ENCODE measurements around the gene SLC4A2.

SLC4A2 gene

DNA sequence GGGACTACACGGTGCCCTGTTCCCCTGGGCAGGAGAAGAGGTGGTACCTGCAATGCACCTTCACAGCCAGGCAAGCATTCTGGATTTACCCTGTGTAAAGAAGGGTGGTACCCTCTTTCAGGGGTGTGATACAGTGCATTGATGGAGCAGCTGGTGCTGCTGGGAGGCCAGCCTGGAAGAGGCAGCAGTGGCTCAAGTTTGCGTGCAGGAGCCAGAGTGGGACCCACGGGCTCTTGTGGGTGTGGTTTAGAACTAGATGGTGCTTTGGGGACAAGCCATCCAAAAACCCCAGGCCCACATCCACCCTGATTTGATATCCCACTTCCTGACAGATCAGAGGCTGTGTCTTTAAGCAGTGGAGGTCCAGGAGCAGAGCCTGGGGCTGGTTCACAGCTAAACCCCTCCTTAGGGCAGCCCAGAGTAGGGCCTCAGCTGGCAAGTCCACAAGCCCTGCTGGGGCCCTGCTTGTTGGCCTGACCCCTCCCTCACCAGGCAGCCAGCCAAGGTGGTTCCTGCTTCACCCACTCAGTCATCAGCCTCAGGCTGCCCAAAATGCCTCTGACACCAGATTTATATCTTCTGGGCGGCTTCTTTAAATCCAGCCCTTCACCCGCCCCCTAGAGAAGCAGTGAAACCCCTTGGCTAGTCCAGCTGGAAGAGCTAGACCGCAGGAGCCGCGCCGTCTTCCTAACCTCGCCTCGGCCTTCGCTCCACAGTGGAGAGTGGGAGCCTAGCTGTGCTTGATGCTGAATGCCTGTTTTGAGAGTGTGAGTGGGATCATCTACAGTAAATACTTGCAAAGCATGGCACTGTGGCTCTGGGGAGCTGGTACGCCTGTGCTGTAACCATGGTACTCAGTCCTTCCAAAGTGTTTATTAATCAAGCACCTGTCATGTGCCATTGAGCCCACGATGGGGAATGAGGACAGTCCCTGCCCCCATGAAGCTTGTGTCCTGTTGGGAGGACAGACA lies 12.5 kb upstream of the SLC4A2 start:
- DNase-seq: peak; percentile 10

- no peak for DNase-seq
Observed at GRCh38 chr7:151047976-151048815, 11.2 kb upstream of the SLC4A2 start, which contains the start of gene ASIC3. Gene ASIC3 (plus strand): TSS chr7:151048531. CDS start chr7:151048886, 355 bp downstream.

- DNase-seq: no peak
Observed at GRCh38 chr7:151048911-151049463, 10.4 kb upstream of the SLC4A2 start.

- DNase-seq: no peak
Observed at GRCh38 chr7:151051108-151051507, 8.3 kb upstream of the SLC4A2 start.

DNA sequence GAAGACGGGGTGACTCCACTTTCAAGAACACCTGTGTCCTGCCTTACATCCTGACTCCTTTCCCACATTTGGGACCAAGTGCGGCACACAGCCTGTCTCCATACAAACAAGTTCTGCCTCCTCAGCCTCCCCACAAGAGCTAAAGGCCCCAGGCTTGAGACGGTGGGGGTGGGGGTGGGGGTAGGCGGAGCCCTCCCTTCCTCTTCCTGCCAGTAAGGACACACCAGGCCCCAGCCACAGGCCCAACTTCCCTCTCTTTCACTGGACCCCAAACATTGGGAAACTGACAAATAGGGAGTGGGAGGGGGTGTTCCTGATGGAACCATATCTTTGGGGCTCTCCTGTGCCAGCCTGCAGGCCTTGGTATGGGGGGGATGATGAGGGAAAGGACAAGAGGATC lies 6.3 kb upstream of the SLC4A2 start:
- no peak for DNase-seq

GRCh38 chr7:151053751-151054150 lies 5.6 kb upstream of the SLC4A2 start:
- no peak for DNase-seq

GRCh38 chr7:151056283-151056665 lies 3.1 kb upstream of the SLC4A2 start:
- DNase-seq: no peak

DNA sequence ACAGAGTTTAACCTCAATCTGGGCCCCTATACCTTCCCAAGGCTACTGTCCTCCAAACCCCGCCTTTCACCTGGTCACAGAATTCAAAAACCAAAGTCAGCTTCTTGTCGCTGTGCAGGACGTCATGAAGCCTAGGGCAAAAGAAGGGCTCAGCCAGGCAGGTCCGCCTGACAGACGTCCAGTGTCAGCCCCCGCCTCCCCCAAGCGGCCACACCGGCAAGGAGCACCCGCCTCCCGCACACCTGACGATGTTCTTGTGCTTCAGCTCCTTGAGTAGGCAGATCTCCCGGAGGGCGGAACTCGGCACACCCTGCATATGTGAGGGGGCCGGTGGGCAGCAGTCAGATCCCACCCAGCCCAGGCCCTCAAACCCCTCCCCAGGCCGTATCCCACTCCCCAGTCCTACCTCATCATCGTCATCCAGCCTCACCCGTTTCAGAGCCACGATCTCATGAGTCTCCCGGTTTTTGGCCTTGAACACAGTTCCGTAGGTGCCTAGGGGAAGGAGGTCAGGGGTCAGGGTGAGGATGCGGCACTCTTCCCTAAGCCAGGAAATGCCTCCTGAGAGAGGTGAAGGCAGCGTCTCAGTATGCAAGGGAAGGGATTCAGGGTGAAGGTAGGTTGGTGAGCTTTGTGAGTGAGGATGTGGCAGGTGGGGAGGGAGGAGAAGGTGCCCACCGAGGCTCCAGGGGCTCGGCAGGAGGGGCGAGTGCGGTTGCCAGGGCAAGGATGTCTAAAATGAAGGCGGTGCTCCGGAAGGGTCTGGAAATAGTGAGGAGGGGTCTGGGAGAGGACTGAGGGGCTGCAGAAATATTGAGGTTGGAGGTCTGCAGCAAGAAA lies 2.5 kb upstream of the SLC4A2 start:
- DNase-seq: no peak

GRCh38 chr7:151057506-151057988 lies 1.8 kb upstream of the SLC4A2 start, which contains the start of gene CDK5:
Gene CDK5 (minus strand): TSS chr7:151057897. CDS start chr7:151057848, 49 bp downstream.
- no peak for DNase-seq

DNA sequence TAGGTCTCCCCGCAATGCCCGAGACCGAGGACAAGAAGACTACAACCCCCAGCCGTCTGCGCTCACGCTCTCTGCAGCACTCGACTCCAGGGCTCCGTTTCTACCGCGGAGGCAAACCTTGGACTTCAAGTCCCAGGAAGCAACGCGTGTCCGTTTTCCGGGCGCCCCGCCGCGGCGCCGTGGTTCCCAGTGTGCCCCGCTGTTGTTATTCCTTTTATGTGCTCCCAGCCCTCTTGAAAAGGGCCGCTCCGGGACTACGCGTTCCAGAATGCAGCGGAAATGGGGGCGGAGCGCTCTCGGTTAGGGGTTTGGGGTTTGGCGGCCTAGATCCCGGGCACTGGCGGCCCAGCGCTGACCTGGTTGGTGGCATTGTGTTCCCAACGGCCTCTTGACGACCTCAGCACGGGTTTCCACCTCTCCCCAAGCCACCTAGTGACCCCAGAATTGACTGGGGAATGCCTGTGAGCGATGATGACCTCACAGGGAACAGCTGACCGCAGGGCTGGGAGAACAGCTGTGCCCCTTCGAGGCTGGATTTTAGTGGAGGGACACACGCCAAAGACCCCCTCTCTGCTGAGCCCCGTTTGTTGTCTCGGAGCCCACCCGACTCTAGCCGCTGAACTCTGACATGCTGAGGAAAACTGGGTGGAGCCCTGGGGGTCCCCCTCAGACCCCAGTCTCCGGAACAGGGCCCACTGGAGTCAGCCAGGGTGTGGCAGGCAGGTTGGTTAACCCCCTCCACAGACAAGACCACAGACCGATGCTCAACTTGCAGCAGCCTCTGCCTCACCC lies 1.2 kb upstream of the SLC4A2 start:
- peak; percentile 99 for DNase-seq

GRCh38 chr7:151058781-151059366 lies 515 bp upstream of the SLC4A2 start:
- DNase-seq: no peak

- no peak for DNase-seq
Observed at GRCh38 chr7:151060113-151060415, 675 bp downstream of the SLC4A2 start.

DNA sequence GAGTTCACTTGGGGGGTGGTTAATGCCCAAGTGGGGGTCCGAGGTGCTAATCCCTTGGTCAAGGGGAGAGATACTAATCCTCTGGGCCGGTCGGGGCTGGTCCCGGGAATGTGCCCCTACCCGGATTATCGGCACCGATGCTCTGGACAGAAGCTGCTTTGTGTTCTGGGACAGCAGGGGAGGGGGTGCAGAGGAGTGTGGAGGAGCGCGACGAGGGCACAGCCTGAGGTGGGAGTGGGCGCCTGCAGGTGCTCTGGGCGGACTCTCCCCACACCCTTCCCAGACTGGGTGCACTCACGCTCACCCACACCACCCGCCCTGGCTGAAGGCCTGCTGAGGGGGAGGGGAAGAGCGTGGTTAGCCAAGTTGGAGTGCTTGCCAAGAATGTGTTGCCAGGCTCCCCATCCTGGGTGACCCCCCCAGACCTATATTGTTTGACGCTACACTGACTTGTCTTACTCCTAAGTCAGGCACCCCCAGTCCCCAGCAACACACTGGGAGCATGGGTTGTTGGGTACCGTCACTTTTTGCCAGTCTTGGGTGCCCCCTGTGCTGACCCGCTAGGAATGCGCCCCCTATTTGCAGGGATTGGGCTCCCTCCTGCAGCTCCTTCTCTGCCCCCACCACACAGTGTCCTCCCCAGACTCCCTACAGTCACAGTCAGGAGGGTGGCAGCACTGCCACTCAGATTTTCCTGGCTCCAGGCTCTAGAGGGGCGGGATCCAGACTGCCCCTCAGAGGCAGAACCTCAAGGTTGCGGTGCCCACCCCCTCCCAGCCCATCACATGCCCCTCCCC lies 1.2 kb downstream of the SLC4A2 start:
- no peak for DNase-seq

DNA sequence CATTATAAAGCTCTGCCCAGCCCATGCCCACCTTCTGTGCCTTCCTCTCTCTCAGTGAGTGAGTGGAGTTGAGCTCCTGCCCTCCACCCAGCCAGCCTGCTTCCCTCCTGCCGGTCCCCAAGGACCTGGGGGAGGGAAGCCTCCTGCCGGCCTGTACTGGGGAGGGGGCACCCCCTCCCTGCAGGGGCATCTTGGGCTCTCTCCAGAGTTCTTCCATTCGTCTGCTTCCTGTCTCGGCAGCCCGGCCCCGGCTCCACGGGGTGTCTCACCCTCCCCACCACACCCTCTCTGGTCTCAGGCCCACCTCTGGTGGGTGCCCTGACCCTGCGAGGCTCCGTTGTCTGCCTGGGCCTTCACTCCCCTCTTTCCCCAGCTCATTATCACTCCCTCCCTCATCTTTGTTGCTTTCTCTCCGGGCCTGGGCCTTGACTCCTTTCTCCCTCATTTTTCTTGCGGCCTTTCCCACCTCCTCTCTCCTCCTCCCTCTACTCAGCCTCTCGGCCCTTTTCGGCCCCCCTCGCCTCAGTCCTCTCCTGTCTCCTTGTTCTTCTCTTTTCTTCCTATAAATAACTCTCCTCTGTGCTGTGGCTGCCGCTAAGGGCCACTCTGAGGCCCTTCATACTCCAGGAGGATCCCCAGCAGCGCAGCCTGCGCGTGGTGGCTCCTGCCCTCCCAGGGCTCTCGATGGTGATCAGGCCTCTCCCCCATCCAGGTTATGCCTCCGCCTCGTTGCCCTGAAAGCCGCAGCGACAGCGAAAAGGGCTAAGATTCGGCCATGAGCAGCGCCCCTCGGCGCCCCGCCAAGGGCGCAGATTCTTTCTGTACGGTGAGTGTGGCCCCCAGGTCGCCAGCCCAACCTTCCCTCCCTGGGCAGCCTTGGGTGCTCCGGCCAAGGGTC lies 2.1 kb downstream of the SLC4A2 start:
- DNase-seq: no peak

DNA sequence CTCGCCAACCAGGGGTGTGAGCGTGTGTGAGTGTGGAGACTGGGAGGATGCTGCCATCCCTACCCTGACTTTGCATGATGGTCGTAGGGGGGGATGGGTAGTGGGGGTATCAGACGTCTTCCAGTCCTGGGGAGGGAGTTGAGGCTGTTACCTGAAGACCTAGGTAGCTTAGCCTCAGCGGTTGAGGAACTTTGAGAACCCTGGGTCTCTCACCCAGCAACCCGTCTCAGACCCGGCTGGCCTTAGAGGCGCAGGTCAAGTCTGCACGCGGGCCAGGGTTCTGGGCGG lies 2.7 kb downstream of the SLC4A2 start:
- DNase-seq: no peak

DNA sequence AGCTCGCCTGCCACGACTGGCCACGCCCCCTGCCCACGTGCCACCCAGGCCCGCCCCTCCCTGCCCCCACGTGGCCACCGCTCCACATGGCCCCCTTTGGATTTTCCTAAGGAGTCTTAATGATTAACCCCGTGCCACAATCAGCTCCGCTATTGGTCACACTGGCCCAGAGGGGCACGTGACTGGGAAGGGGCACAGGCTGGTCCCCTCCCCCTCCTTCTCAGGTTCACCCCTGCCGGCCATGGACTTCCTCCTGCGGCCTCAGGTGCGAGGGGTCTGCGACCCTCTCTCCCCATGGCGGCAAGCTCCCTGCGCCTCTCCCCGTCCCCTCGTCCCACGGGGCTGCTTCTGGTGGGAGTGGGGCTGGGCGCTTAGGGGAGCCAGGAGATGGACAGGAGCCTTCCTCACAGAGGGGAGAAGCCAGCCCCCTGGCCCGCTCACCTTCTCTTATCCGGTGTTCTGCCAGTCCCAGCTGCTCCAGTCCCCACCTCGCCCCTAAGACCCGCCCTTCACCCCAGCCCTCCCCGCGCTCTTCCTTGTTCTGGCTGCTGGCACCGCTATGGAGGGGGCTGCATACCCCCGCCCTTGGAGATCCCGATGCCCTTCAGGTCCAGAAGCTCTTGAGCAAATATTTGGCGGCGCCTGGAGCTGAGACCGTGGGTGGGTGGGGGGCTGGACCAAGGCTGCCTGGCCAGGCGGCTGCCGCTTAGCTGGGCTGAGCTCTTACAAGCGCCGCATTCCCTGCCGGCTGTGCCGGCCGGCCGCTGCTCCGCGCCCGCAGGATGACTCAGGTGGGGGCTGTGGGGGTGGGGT lies 3.2 kb downstream of the SLC4A2 start:
- DNase-seq: no peak

- DNase-seq: no peak
Observed at GRCh38 chr7:151063212-151063561, 3.8 kb downstream of the SLC4A2 start.

GRCh38 chr7:151064454-151064853 lies 5.1 kb downstream of the SLC4A2 start:
- DNase-seq: no peak

- no peak for DNase-seq
Observed at GRCh38 chr7:151064993-151065392, 5.6 kb downstream of the SLC4A2 start.
